CD14-positive monocyte (primary cell): ENCODE results near the gene C3orf33. TPM values are rescaled to one million over a fixed set of nuclear protein-coding genes. Genes with fewer than 3 reads are reported as not detected.
A peak's percentile ranks its signal among the peaks of the same experiment; 100 is the strongest.

ENCODE experiments used
- DNase-seq, 3 donors: peaks; one replicate each; pipeline ENCODE4 v3.0.0-alpha.2; 2011 to 2022
- H2AFZ ChIP-seq: 2 replicates; pipeline ENCODE4 v1.6.0; 2012; ENCODE audit warnings: mild to moderate bottlenecking, low read depth, low read length, inconsistent platforms; ENCODE audit not compliant: insufficient read depth, poor library complexity, severe bottlenecking
- H3K27ac ChIP-seq, 2 donors: 1 replicate in 1 of 2; 2 replicates in 1 of 2; pipeline ENCODE4 v1.5.1; 2012 to 2013; ENCODE audit warnings: low read length in 2 of 2, control low read depth in 1 of 2, inconsistent platforms in 1 of 2, low read depth in 1 of 2, mild to moderate bottlenecking in 1 of 2
- H3K27me3 ChIP-seq, 2 donors: one replicate each; pipeline versions ENCODE4 v1.6.0 to v1.6.1; 2011 to 2013; ENCODE audit warnings: low read length in 2 of 2; ENCODE audit not compliant: control insufficient read depth in 2 of 2, insufficient read depth in 2 of 2
- H3K36me3 ChIP-seq, 2 donors: replicated peaks in 1 of 2; 1 replicate in 1 of 2; 2 replicates in 1 of 2; pipeline versions ENCODE4 v1.5.1 to v1.6.1; 2012 to 2013; ENCODE audit warnings: low read length in 2 of 2, control low read depth in 1 of 2, inconsistent platforms in 1 of 2, mild to moderate bottlenecking in 1 of 2; ENCODE audit not compliant: insufficient read depth in 2 of 2, control insufficient read depth in 1 of 2
- H3K4me1 ChIP-seq, 2 donors: 1 replicate in 1 of 2; 2 replicates in 1 of 2; pipeline versions ENCODE4 v1.5.1 to v1.6.1; 2012 to 2013; ENCODE audit warnings: low read length in 2 of 2, control low read depth in 1 of 2, inconsistent platforms in 1 of 2, mild to moderate bottlenecking in 1 of 2, moderate library complexity in 1 of 2; ENCODE audit not compliant: insufficient read depth in 2 of 2, control insufficient read depth in 1 of 2
- H3K4me2 ChIP-seq: replicated peaks from 2 replicates; pipeline ENCODE3; 2012; ENCODE audit warnings: low read length, moderate library complexity, mild to moderate bottlenecking; ENCODE audit not compliant: poor library complexity, severe bottlenecking; ENCODE audit errors: extremely low read depth
- H3K4me3 ChIP-seq, 3 experiments: fragments of 200-600 bp in 1 of 3; sonication (generic) in 1 of 3; replicated peaks in 1 of 3; 1 replicate in 2 of 3; 2 replicates in 1 of 3; pipeline ENCODE4 v1.5.1; 2011 to 2013; ENCODE audit warnings: low read length in 3 of 3, mild to moderate bottlenecking in 3 of 3, control low read depth in 2 of 3, low read depth in 2 of 3, inconsistent platforms in 1 of 3, moderate library complexity in 1 of 3
- H3K79me2 ChIP-seq: 2 replicates; pipeline ENCODE4 v1.6.0; 2012; ENCODE audit warnings: mild to moderate bottlenecking, control low read depth, inconsistent platforms, low read length, moderate library complexity; ENCODE audit not compliant: insufficient read depth
- H3K9ac ChIP-seq: 2 replicates; pipeline ENCODE4 v1.6.0; 2017; ENCODE audit warnings: low read length, mild to moderate bottlenecking; ENCODE audit not compliant: insufficient read depth, poor library complexity, severe bottlenecking
- H3K9me3 ChIP-seq, 2 donors: replicated peaks in 1 of 2; 1 replicate in 1 of 2; 2 replicates in 1 of 2; pipeline versions ENCODE4 v1.5.1 to v1.6.1; 2012 to 2013; ENCODE audit warnings: low read length in 2 of 2, control low read depth in 1 of 2; ENCODE audit not compliant: control insufficient read depth in 1 of 2, insufficient read depth in 1 of 2
- H4K20me1 ChIP-seq: 2 replicates; pipeline ENCODE4 v1.6.0; 2012; ENCODE audit warnings: mild to moderate bottlenecking, low read length, control low read depth, moderate library complexity; ENCODE audit not compliant: insufficient read depth
- H3K27ac Mint-ChIP-seq, 7 donors: one replicate each; pipeline ENCODE4 v1.8.0; 2020; ENCODE audit warnings: mild to moderate bottlenecking in 7 of 7, mixed read lengths in 7 of 7, moderate library complexity in 6 of 7, inconsistent platforms in 2 of 7
- H3K27me3 Mint-ChIP-seq, 3 donors: one replicate each; pipeline ENCODE4 v1.8.0; 2021 to 2022; ENCODE audit warnings: low read depth in 3 of 3, mild to moderate bottlenecking in 3 of 3, mixed read lengths in 3 of 3, moderate library complexity in 3 of 3, inconsistent platforms in 1 of 3
- H3K36me3 Mint-ChIP-seq, 2 donors: one replicate each; pipeline ENCODE4 v1.8.0; 2020; ENCODE audit warnings: mixed read lengths in 2 of 2, inconsistent platforms in 1 of 2, mild to moderate bottlenecking in 1 of 2
- H3K4me1 Mint-ChIP-seq: one replicate; pipeline ENCODE4 v1.8.0; 2020; ENCODE audit warnings: mild to moderate bottlenecking, mixed read lengths
- H3K4me3 Mint-ChIP-seq, 2 donors: one replicate each; pipeline ENCODE4 v1.8.0; 2020; ENCODE audit warnings: mild to moderate bottlenecking in 2 of 2, mixed read lengths in 2 of 2, moderate library complexity in 1 of 2
- H3K9me3 Mint-ChIP-seq, 7 donors: one replicate each; pipeline ENCODE4 v1.8.0; 2020 to 2022; ENCODE audit warnings: mixed read lengths in 7 of 7, mild to moderate bottlenecking in 6 of 7, moderate library complexity in 6 of 7, inconsistent platforms in 2 of 7
- WGBS: methylation state at CpG from one replicate; pipeline ENCODE4 v1.1.5; 2013; ENCODE audit warnings: missing lambda C conversion rate; ENCODE audit not compliant: insufficient coverage; 5-methylcytosine and 5-hydroxymethylcytosine counted together
- intact Hi-C, 2 donors: fragments of 100-400 bp; cut with micrococcal nuclease; formaldehyde crosslinking; loops; one replicate each; pipeline versions ENCODE4 v1.15.0 to v1.15.1; 2023
- polyA plus RNA-seq, 3 donors: library from polyadenylated mRNA; depleted of rRNA in 1 of 3; unstranded in 2 of 3; stranded (reverse) in 1 of 3; fragments of 300-500 nt in 2 of 3; fragments of >200 nt in 1 of 3; fragmentation: Illumina TruSeq in 2 of 3; gene quantifications; 1 replicate in 2 of 3; 2 replicates in 1 of 3; pipeline ENCODE4 v1.2.3, GENCODE V29; 2012 to 2021
- TF ChIP-seq, protein P1 (sequence below): fragments of 200-600 bp; IDR thresholded peaks from one replicate; pipeline ENCODE4 v1.8.0; 2022; ENCODE audit warnings: antibody characterized with exemption, mild to moderate bottlenecking

The C3orf33 gene
- polyA plus RNA-seq, 3 donors, result 0.34 to 0.97 (median 0.49) TPM

DNA sequence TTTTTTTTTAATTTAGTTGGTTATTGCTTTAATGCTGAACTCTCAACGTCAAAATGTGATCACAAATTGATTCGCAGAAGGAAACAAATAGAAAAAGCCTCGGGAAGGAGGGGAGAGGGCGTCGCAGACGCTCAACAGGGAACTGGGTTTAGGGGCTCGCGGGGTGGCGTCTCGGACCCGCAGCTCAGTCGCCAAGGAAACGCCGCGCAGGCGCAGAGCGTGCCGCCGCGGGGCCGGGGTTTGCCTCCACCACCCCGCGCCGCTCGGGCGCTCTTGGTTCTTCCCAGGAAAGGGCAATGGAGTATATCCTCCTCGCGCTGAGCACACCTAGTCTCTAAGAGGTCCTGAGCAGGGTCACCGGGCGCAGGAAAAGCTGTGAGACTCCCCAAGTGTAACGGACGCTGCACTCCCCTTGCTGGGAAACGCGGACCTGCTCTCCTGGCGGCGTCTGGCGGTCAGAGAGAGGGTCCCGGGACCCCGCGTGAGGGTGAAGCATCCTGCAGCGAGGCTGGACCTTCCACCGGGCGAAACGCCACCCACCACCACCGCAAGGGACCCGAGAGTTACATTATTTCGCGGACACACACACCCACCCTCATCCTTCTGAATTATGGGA, 62.0 kb downstream of the C3orf33 start:
- H3K9ac ChIP-seq, result peak overlapping the region; percentile 67
- no peaks in the 10 kb centered on the region for H3K9me3 ChIP-seq
- H3K27ac ChIP-seq, result no peak overlapping the region
- H3K4me2 ChIP-seq, result peak overlapping the region; percentile 96
- intact Hi-C loops, result no loop called here
- H2AFZ ChIP-seq, result peak overlapping the region; percentile 81
- Mint-ChIP-seq H3K9me3 (peaks cover 0 to 10% (median 6%) of the 10 kb centered on the region in 7 donors), H3K4me1 (peaks cover 25% of the 10 kb centered on the region), H3K27me3 (peaks cover 55 to 63% (median 58%) of the 10 kb centered on the region in 3 donors), H3K4me3 (peak overlapping the region; percentile 94 to 96), H3K36me3 (peaks cover 0 to 4% of the 10 kb centered on the region in 2 donors), H3K27ac (peak overlapping the region in 4 of 7 donors; percentile 43 to 86 (median 67))
- H3K36me3 ChIP-seq, result no peaks in the 10 kb centered on the region
- H3K79me2 ChIP-seq, result no peaks in the 10 kb centered on the region
- H3K4me3 ChIP-seq, result peak overlapping the region; percentile 40 to 84 (median 60)
- peak in 1 of 3 donors; percentile 2 for DNase-seq
- WGBS, result under 1% methylated on average over 48 of the region's 48 CpGs
- H3K4me1 ChIP-seq, result peaks cover 22 to 25% of the 10 kb centered on the region in 2 donors
- no peaks in the 10 kb centered on the region for H4K20me1 ChIP-seq
- TF ChIP-seq, protein P1, sequence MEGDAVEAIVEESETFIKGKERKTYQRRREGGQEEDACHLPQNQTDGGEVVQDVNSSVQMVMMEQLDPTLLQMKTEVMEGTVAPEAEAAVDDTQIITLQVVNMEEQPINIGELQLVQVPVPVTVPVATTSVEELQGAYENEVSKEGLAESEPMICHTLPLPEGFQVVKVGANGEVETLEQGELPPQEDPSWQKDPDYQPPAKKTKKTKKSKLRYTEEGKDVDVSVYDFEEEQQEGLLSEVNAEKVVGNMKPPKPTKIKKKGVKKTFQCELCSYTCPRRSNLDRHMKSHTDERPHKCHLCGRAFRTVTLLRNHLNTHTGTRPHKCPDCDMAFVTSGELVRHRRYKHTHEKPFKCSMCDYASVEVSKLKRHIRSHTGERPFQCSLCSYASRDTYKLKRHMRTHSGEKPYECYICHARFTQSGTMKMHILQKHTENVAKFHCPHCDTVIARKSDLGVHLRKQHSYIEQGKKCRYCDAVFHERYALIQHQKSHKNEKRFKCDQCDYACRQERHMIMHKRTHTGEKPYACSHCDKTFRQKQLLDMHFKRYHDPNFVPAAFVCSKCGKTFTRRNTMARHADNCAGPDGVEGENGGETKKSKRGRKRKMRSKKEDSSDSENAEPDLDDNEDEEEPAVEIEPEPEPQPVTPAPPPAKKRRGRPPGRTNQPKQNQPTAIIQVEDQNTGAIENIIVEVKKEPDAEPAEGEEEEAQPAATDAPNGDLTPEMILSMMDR, result no peak
- peaks cover 47 to 62% of the 10 kb centered on the region in 2 donors for H3K27me3 ChIP-seq

DNA sequence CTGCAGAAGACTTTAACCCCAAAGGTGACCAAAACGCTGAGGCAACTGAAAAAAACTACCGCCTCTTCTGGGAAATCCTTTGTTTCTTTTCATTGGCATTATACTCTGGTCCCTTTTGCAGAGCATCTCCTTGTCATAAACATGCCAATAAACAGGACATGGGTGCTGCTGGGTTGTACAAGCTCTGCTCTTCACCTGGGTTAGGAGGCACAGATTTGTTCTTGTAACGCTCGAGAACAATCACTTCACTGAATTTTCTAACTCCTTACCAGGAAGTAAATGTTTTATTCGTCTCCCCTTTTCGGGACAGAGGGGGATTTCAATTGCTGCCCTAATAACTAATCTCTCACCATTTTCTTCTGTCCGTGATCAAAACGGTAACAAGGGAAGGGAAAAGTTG, 62.5 kb downstream of the C3orf33 start:
- H3K9me3 ChIP-seq, result no peaks in the 10 kb centered on the region
- no peak for DNase-seq
- H3K27ac ChIP-seq, result no peak overlapping the region
- WGBS, result 71% methylated on average over 2 of the region's 8 CpGs
- H3K9ac ChIP-seq, result peak overlapping the region; percentile 67
- peak overlapping the region; percentile 81 for H2AFZ ChIP-seq
- H3K4me3 ChIP-seq, result peak overlapping the region; percentile 40 to 84 (median 60)
- H3K4me2 ChIP-seq, result peak overlapping the region; percentile 96
- TF ChIP-seq, protein P1, result no peak
- Mint-ChIP-seq H3K9me3 (peaks cover 0 to 10% (median 6%) of the 10 kb centered on the region in 7 donors), H3K4me1 (peaks cover 25% of the 10 kb centered on the region), H3K4me3 (peak overlapping the region; percentile 94 to 96), H3K27me3 (peaks cover 55 to 61% (median 58%) of the 10 kb centered on the region in 3 donors), H3K27ac (no peak overlapping the region), H3K36me3 (peaks cover 0 to 4% of the 10 kb centered on the region in 2 donors)
- H4K20me1 ChIP-seq, result no peaks in the 10 kb centered on the region
- peaks cover 47 to 62% of the 10 kb centered on the region in 2 donors for H3K27me3 ChIP-seq
- peaks cover 22 to 25% of the 10 kb centered on the region in 2 donors for H3K4me1 ChIP-seq
- no peaks in the 10 kb centered on the region for H3K36me3 ChIP-seq
- intact Hi-C loops, result no loop called here
- no peaks in the 10 kb centered on the region for H3K79me2 ChIP-seq
